ENCODE results near the gene MAP3K20. TPM values are rescaled to one million over a fixed set of nuclear protein-coding genes. Genes with fewer than 3 reads are reported as not detected.

MAP3K20 gene
- total RNA-seq, 1 experiment from 2014 or later = 15.2 TPM

DNA sequence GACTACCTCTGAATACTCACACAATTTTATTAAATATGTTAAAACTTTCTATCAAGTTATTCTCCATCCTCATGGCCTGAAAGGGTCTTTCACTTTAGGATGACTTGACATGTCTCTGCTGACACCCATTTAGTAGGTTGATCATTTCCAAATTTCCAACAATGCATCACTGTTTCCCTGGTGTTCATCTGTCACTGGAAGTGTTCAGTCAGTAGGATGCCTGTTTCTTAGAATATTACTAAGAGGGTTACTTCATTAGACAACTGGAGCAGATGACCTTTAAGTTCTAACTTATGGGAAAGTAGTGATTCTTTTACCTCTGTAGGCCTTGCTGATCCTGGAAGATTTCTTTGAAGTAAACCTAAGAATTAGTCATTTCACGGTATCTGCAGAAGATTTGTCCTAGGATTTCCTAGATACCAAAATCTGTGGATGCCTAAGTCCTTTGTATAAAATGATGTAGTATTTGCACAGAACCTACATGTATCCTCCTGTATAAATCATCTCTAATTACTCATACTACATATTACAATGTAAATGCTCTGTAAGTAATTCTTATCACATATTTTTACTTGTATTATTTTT lies 77.7 kb downstream of the MAP3K20 start (continued):
- TF ChIP-seq ZNF317 (CRISPR knock-in tag; IDR thresholded peaks at IDR 0.05; ENCODE audit: borderline replicate concordance, low read depth) (no peak), JUN (CRISPR knock-in tag; IDR thresholded peaks at IDR 0.05) (no peak), SMAD3 (CRISPR knock-in tag; IDR thresholded peaks at IDR 0.05; ENCODE audit: borderline replicate concordance) (no peak), NR2C2 (CRISPR knock-in tag; IDR thresholded peaks at IDR 0.05) (no peak)
- TF ChIP-seq, protein P1, sequence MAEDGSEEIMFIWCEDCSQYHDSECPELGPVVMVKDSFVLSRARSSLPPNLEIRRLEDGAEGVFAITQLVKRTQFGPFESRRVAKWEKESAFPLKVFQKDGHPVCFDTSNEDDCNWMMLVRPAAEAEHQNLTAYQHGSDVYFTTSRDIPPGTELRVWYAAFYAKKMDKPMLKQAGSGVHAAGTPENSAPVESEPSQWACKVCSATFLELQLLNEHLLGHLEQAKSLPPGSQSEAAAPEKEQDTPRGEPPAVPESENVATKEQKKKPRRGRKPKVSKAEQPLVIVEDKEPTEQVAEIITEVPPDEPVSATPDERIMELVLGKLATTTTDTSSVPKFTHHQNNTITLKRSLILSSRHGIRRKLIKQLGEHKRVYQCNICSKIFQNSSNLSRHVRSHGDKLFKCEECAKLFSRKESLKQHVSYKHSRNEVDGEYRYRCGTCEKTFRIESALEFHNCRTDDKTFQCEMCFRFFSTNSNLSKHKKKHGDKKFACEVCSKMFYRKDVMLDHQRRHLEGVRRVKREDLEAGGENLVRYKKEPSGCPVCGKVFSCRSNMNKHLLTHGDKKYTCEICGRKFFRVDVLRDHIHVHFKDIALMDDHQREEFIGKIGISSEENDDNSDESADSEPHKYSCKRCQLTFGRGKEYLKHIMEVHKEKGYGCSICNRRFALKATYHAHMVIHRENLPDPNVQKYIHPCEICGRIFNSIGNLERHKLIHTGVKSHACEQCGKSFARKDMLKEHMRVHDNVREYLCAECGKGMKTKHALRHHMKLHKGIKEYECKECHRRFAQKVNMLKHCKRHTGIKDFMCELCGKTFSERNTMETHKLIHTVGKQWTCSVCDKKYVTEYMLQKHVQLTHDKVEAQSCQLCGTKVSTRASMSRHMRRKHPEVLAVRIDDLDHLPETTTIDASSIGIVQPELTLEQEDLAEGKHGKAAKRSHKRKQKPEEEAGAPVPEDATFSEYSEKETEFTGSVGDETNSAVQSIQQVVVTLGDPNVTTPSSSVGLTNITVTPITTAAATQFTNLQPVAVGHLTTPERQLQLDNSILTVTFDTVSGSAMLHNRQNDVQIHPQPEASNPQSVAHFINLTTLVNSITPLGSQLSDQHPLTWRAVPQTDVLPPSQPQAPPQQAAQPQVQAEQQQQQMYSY (CRISPR knock-in tag; IDR thresholded peaks at IDR 0.05) = no peak

DNA sequence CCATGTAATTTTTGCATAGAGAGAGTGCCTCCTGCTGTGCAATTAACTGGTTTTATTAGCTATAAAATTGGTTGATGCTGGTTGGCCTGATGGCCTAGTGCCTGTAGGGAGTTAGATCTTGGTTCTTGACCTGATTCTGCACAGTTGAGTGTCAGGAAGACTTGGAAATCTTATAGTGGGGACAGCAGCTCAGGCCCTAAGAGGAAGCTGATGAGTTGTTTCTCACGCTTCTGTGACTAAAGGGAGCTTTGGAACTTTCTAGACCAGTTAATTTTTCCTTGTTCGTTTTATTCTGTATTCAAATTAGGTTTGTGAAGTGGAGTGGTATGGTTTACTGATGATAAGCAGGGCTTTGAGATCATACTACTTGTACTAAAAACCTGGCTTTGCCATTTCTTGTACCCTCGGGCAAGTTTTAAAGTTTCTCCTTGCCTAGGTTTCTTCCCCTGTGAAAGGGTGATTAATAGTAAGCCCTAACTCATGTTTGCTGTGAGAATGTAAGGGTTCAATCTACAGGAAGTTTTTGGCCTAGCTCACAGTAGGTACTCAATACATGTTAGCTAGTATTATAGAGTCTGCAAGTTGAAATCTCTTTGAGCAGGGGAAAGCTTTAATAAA lies 82.1 kb downstream of the MAP3K20 start:
- no peak overlapping the region for H3K4me3 Mint-ChIP-seq
- CTCF ChIA-PET = no interaction called here
- H3K27me3 Mint-ChIP-seq (ENCODE audit: low read depth) = no peaks in the 10 kb centered on the region
- peaks cover 21% of the 10 kb centered on the region for H3K9me3 Mint-ChIP-seq
- POLR2A ChIA-PET = interaction anchor here (0.6 kb wide), 1 partner anchor 14 kb away, joined by 5 read pairs; no protein-coding TSS in a partner anchor
- peaks cover 9% of the 10 kb centered on the region for H3K4me1 Mint-ChIP-seq
- H3K27ac Mint-ChIP-seq = 0 out of 2 replicates have a peak overlapping the region, but pooled peaks have one; percentile 12
- ATAC-seq (no peak), DNase-seq (ENCODE audit: low spot score) (no peak)
- peaks cover 22% of the 10 kb centered on the region for H3K36me3 Mint-ChIP-seq
- TF ChIP-seq, protein P2, sequence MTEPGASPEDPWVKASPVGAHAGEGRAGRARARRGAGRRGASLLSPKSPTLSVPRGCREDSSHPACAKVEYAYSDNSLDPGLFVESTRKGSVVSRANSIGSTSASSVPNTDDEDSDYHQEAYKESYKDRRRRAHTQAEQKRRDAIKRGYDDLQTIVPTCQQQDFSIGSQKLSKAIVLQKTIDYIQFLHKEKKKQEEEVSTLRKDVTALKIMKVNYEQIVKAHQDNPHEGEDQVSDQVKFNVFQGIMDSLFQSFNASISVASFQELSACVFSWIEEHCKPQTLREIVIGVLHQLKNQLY (CRISPR knock-in tag; IDR thresholded peaks at IDR 0.05) = no peak
- no peak for TF ChIP-seq TP53 (CRISPR knock-in tag; IDR thresholded peaks at IDR 0.05)
- no peak for TF ChIP-seq MXD4 (CRISPR knock-in tag; IDR thresholded peaks at IDR 0.05; ENCODE audit: borderline replicate concordance)
- no peak for TF ChIP-seq TEAD1 (CRISPR knock-in tag; IDR thresholded peaks at IDR 0.05)
- no peak for TF ChIP-seq PRRX2 (CRISPR knock-in tag; IDR thresholded peaks at IDR 0.05)
- TF ChIP-seq, protein P3, sequence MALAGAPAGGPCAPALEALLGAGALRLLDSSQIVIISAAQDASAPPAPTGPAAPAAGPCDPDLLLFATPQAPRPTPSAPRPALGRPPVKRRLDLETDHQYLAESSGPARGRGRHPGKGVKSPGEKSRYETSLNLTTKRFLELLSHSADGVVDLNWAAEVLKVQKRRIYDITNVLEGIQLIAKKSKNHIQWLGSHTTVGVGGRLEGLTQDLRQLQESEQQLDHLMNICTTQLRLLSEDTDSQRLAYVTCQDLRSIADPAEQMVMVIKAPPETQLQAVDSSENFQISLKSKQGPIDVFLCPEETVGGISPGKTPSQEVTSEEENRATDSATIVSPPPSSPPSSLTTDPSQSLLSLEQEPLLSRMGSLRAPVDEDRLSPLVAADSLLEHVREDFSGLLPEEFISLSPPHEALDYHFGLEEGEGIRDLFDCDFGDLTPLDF (CRISPR knock-in tag; IDR thresholded peaks at IDR 0.05) = no peak

DNA sequence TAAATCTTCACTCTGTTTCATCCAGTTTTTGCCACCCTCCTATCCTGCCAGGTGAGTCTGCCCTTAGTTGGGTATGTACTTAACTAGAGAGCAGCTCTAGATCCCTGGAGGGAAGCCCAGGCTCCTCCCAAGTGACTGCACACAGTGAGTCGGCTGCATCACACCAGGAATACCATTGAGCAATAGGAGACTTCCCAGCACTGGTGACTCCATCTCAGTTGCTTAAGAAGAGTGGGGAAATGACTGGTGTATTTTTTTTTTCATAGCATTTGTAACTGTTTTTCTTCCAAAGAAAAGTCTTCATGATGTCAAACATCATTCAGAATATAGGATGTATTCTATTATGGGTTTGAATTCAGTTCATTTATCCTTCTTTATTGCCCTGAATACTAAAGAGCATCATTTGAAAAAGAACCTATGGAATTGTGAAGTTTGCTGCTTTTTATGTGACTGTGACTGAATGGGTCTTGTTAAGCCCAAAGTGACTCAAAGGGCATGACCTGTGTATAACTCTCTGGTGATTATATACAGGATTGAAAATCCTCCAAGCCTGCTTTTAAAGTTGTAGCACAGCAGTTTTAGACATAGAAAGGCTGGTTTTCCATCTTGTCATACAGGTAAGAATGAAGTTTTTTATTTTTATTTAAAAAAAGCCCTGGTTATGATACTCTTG lies 84.3 kb downstream of the MAP3K20 start:
- peaks cover 9% of the 10 kb centered on the region for H3K4me1 Mint-ChIP-seq
- peaks cover 29% of the 10 kb centered on the region for H3K9me3 Mint-ChIP-seq
- H3K4me3 Mint-ChIP-seq = no peak overlapping the region
- DNase-seq (ENCODE audit: low spot score) (no peak), ATAC-seq (peak; percentile 88)
- H3K27me3 Mint-ChIP-seq (ENCODE audit: low read depth) = no peaks in the 10 kb centered on the region
- peak overlapping the region; percentile 57; the same call in 1 of the 2 replicates for H3K27ac Mint-ChIP-seq
- H3K36me3 Mint-ChIP-seq = peaks cover 26% of the 10 kb centered on the region
- ChIA-PET CTCF (interaction anchor here (0.6 to 0.7 kb wide), 2 partner anchors 40 to 918 kb away, joined by 3 read pairs; no protein-coding TSS in a partner anchor), POLR2A (no interaction called here)
- TF ChIP-seq CREB1 (CRISPR knock-in tag; IDR thresholded peaks at IDR 0.05) = no peak
- no peak for TF ChIP-seq GTF2I (CRISPR knock-in tag; conservative IDR thresholded peaks at IDR 0.05)
- no peak for TF ChIP-seq ELF4 (CRISPR knock-in tag; IDR thresholded peaks at IDR 0.05; ENCODE audit: low read depth)
- TF ChIP-seq, protein P4, sequence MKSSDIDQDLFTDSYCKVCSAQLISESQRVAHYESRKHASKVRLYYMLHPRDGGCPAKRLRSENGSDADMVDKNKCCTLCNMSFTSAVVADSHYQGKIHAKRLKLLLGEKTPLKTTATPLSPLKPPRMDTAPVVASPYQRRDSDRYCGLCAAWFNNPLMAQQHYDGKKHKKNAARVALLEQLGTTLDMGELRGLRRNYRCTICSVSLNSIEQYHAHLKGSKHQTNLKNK (CRISPR knock-in tag; IDR thresholded peaks at IDR 0.05) = no peak
- TF ChIP-seq, protein P1 (CRISPR knock-in tag; IDR thresholded peaks at IDR 0.05) = no peak
- TF ChIP-seq, protein P5, sequence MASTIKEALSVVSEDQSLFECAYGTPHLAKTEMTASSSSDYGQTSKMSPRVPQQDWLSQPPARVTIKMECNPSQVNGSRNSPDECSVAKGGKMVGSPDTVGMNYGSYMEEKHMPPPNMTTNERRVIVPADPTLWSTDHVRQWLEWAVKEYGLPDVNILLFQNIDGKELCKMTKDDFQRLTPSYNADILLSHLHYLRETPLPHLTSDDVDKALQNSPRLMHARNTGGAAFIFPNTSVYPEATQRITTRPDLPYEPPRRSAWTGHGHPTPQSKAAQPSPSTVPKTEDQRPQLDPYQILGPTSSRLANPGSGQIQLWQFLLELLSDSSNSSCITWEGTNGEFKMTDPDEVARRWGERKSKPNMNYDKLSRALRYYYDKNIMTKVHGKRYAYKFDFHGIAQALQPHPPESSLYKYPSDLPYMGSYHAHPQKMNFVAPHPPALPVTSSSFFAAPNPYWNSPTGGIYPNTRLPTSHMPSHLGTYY (CRISPR knock-in tag; IDR thresholded peaks at IDR 0.05) = no peak
- TF ChIP-seq, protein P6, sequence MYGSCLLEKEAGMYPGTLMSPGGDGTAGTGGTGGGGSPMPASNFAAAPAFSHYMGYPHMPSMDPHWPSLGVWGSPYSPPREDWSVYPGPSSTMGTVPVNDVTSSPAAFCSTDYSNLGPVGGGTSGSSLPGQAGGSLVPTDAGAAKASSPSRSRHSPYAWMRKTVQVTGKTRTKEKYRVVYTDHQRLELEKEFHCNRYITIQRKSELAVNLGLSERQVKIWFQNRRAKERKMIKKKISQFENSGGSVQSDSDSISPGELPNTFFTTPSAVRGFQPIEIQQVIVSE (CRISPR knock-in tag; IDR thresholded peaks at IDR 0.05; ENCODE audit: borderline replicate concordance) = no peak

All from WTC11 (cell line).